GM18858 (cell line): ENCODE measurements around the gene RTCA.
"Not testable (repeated sequence)": the region's sequence is repeated elsewhere in the genome, so short reads cannot be mapped to it uniquely, and the experiment has no call there.

ENCODE experiments used
- ATAC-seq: cut with Tn5 transposase; IDR thresholded peaks from one replicate; pipeline ENCODE4 v1.9.1; 2021; ENCODE audit not compliant: unreplicated experiment

RTCA gene

GRCh38 chr1:100265931-100266740 is at the start of gene RTCA:
RTCA (plus strand) TSS chr1:100266216; CDS start chr1:100266376, 160 bp downstream.
- ATAC-seq = peak; percentile 94

GRCh38 chr1:100217834-100218233 is 48.2 kb upstream of the RTCA start:
- no peak for ATAC-seq

GRCh38 chr1:100219457-100219856 is 46.6 kb upstream of the RTCA start:
- no peak for ATAC-seq

- ATAC-seq = no peak
Observed at GRCh38 chr1:100219883-100220282, 46.1 kb upstream of the RTCA start.

GRCh38 chr1:100222428-100222827 is 43.6 kb upstream of the RTCA start:
- no peak for ATAC-seq

GRCh38 chr1:100229681-100230443 is 36.2 kb upstream of the RTCA start:
- ATAC-seq = no peak

- ATAC-seq = no peak
Observed at GRCh38 chr1:100230765-100231164, 35.3 kb upstream of the RTCA start.

GRCh38 chr1:100231721-100232120 is 34.3 kb upstream of the RTCA start:
- no peak for ATAC-seq

GRCh38 chr1:100232156-100232555 is 33.9 kb upstream of the RTCA start:
- ATAC-seq = no peak

- not testable (repeated sequence) for ATAC-seq
Observed at GRCh38 chr1:100233566-100233965, 32.5 kb upstream of the RTCA start.

GRCh38 chr1:100234432-100234831 is 31.6 kb upstream of the RTCA start:
- no peak for ATAC-seq

GRCh38 chr1:100237091-100237490 is 28.9 kb upstream of the RTCA start:
- ATAC-seq = no peak

GRCh38 chr1:100239961-100240360 is 26.1 kb upstream of the RTCA start:
- ATAC-seq = no peak

GRCh38 chr1:100240631-100241030 is 25.4 kb upstream of the RTCA start:
- ATAC-seq = no peak

GRCh38 chr1:100246738-100247137 is 19.3 kb upstream of the RTCA start:
- ATAC-seq = no peak

- ATAC-seq = no peak
Observed at GRCh38 chr1:100249155-100249536, 16.9 kb upstream of the RTCA start.

- ATAC-seq = peak; percentile 100
Observed at GRCh38 chr1:100249537-100250257, 16.3 kb upstream of the RTCA start, which contains the start of gene DBT. DBT (minus strand) TSS chr1:100249834; CDS start chr1:100249820, 14 bp downstream.

- no peak for ATAC-seq
Observed at GRCh38 chr1:100250264-100250663, 15.8 kb upstream of the RTCA start.

GRCh38 chr1:100250807-100251206 is 15.2 kb upstream of the RTCA start:
- ATAC-seq = no peak

GRCh38 chr1:100252901-100253300 is 13.1 kb upstream of the RTCA start:
- ATAC-seq = no peak

- ATAC-seq = no peak
Observed at GRCh38 chr1:100253552-100253951, 12.5 kb upstream of the RTCA start.
